RWPE2 (cell line): Measurements from ENCODE around the gene IL2RA.

Experiments
- ATAC-seq: fragments of 200-7000 bp; cut with Tn5 transposase; 3 replicates; pipeline ENCODE4 v1.9.1; 2021; ENCODE audit warnings: low read depth
- DNase-seq: peaks from one replicate; pipeline ENCODE4 v3.0.0-alpha.2; 2020; ENCODE audit warnings: low spot score
- H3K27ac ChIP-seq: fragments of 450-650 bp; 2 replicates; pipeline ENCODE4 v1.5.1; 2017; ENCODE audit warnings: mild to moderate bottlenecking; ENCODE audit not compliant: poor library complexity, severe bottlenecking
- H3K27me3 ChIP-seq: fragments of 250-450 bp; sonication (Bioruptor Pico); 2 replicates; pipeline ENCODE4 v1.5.1; 2021; ENCODE audit warnings: mild to moderate bottlenecking, moderate library complexity; ENCODE audit not compliant: insufficient read depth, poor library complexity, severe bottlenecking
- H3K36me3 ChIP-seq: fragments of 250-450 bp; sonication (Bioruptor Pico); 2 replicates; pipeline ENCODE4 v1.5.1; 2020; ENCODE audit warnings: low read depth, mild to moderate bottlenecking, moderate library complexity
- H3K4me1 ChIP-seq: fragments of 250-450 bp; sonication (Bioruptor Pico); 2 replicates; pipeline ENCODE4 v1.5.1; 2021; ENCODE audit warnings: mild to moderate bottlenecking, moderate library complexity; ENCODE audit not compliant: insufficient read depth, poor library complexity, severe bottlenecking
- H3K4me3 ChIP-seq: fragments of 250-450 bp; sonication (Bioruptor Pico); 2 replicates; pipeline ENCODE4 v1.5.1; 2021; ENCODE audit warnings: mild to moderate bottlenecking, moderate library complexity; ENCODE audit not compliant: severe bottlenecking
- H3K9me3 ChIP-seq: fragments of 250-450 bp; sonication (Bioruptor Pico); 2 replicates; pipeline ENCODE4 v1.5.1; 2021; ENCODE audit warnings: mild to moderate bottlenecking, moderate library complexity; ENCODE audit not compliant: severe bottlenecking
- CTCF ChIP-seq: fragments of 450-650 bp; IDR thresholded peaks from one replicate; pipeline ENCODE4 v1.5.1; 2017; ENCODE audit warnings: mild to moderate bottlenecking, moderate library complexity; ENCODE audit not compliant: poor library complexity, severe bottlenecking

IL2RA gene

GRCh38 chr10:5999440-6000165, 62.6 kb downstream of the IL2RA start:
- DNase-seq (no peak), ATAC-seq (peak; percentile 12; the same call in 1 of the 3 replicates)
- H3K4me3 ChIP-seq: no peak overlapping the region
- no peaks in the 10 kb centered on the region for H3K9me3 ChIP-seq
- H3K4me1 ChIP-seq: no peaks in the 10 kb centered on the region
- no peaks in the 10 kb centered on the region for H3K27me3 ChIP-seq
- no peak overlapping the region for H3K27ac ChIP-seq
- TF ChIP-seq CTCF: no peak
- no peaks in the 10 kb centered on the region for H3K36me3 ChIP-seq

- H3K9me3 ChIP-seq: no peaks in the 10 kb centered on the region
- no peak for TF ChIP-seq CTCF
- H3K4me3 ChIP-seq: no peak overlapping the region
- ATAC-seq: no peak
- no peak overlapping the region for H3K27ac ChIP-seq
- no peaks in the 10 kb centered on the region for H3K36me3 ChIP-seq
- no peaks in the 10 kb centered on the region for H3K27me3 ChIP-seq
- no peaks in the 10 kb centered on the region for H3K4me1 ChIP-seq
- DNase-seq: no peak
Measured at GRCh38 chr10:5996696-5997095, 65.5 kb downstream of the IL2RA start.

GRCh38 chr10:5992398-5992797, 69.8 kb downstream of the IL2RA start:
- H3K4me3 ChIP-seq: no peak overlapping the region

GRCh38 chr10:5991708-5992107, 70.5 kb downstream of the IL2RA start:
- H3K36me3 ChIP-seq: no peaks in the 10 kb centered on the region
- DNase-seq (no peak), ATAC-seq (no peak)
- no peak for TF ChIP-seq CTCF
- no peaks in the 10 kb centered on the region for H3K9me3 ChIP-seq
- H3K4me3 ChIP-seq: no peak overlapping the region
- H3K27me3 ChIP-seq: no peaks in the 10 kb centered on the region
- no peaks in the 10 kb centered on the region for H3K4me1 ChIP-seq
- no peak overlapping the region for H3K27ac ChIP-seq

More at GRCh38 chr10:5992398-5992797, 69.8 kb downstream of the IL2RA start:
- Histone ChIP-seq H3K27ac (no peak overlapping the region), H3K36me3 (no peaks in the 10 kb centered on the region), H3K27me3 (no peaks in the 10 kb centered on the region), H3K9me3 (no peaks in the 10 kb centered on the region), H3K4me1 (no peaks in the 10 kb centered on the region)
- ATAC-seq (no peak), DNase-seq (no peak)
- no peak for TF ChIP-seq CTCF

- TF ChIP-seq CTCF: no peak
- Histone ChIP-seq H3K9me3 (no peaks in the 10 kb centered on the region), H3K4me3 (no peak overlapping the region), H3K4me1 (no peaks in the 10 kb centered on the region), H3K36me3 (no peaks in the 10 kb centered on the region), H3K27me3 (no peaks in the 10 kb centered on the region), H3K27ac (no peak overlapping the region)
- ATAC-seq (no peak), DNase-seq (no peak)
Measured at GRCh38 chr10:5989756-5990155, 72.4 kb downstream of the IL2RA start.
